NCI-H2107 (cell line): Measurements from ENCODE around the gene IGSF11.
"Not testable (repeated sequence)": the region's sequence is repeated elsewhere in the genome, so short reads cannot be mapped to it uniquely, and the experiment has no call there.

Experiments used
- DNase-seq: peaks from one replicate; lab custom pipeline; 2025; lab: John Stamatoyannopoulos, UW

The IGSF11 gene

GRCh38 chr3:119034256-119035013, at the start of gene IGSF11:
IGSF11 (minus strand) TSS chr3:119034846; CDS start chr3:119034582, 264 bp downstream.
- peak; percentile 58 for DNase-seq

DNA sequence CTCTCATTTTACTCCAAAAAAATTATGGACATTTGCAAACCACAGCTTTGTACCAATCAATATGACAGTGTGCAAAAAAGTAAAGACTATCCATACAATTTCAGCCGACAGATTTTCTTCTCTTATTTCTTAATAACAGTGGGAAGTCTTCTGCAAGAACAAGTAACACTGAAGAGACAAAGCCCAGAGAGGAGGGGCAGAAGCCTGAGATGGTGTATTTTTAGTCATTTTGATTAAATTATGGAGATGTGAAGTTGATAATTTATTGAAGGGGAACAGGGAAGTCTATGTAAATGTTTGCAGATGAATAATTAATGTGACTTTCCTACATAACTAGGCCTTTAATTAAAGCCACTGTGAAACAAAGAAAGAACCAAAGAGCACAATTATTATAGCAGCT, 45.7 kb upstream of the IGSF11 start:
- DNase-seq = no peak

DNA sequence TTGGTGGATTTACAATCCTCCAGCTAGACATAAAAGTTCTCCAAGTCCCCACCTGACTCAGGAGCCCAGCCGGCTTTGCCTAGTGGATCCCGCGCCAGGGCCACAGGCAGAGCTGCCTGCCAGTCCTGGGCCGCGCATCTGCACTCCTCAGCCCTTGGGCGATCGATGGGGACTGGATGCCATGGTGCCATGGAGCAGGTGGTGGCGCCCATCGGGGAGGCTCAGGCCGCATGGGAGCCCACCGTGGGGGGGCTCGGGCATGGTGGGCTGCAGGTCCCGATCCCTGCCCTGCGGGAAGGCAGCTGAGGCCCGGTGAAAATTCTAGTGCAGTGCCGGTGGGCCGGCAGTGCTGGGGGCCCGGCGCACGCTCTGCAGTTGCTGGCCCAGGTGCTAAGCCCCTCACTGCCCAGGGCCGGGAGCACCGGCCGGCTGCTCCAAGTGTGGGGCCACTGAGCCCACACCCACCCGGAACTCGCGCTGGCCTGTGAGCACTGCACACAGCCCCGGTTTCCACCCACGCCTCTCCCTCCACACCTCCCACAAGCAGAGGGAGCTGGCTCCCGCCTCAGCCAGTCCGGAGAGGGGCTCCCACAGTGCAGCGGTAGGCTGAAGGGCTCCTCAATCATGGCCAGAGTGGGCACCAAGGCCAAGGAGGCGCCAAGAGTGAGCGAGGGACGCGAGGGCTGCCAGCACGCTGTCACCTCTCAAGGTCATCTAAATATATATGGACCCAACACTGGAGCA, 38.8 kb upstream of the IGSF11 start:
- no peak for DNase-seq

DNA sequence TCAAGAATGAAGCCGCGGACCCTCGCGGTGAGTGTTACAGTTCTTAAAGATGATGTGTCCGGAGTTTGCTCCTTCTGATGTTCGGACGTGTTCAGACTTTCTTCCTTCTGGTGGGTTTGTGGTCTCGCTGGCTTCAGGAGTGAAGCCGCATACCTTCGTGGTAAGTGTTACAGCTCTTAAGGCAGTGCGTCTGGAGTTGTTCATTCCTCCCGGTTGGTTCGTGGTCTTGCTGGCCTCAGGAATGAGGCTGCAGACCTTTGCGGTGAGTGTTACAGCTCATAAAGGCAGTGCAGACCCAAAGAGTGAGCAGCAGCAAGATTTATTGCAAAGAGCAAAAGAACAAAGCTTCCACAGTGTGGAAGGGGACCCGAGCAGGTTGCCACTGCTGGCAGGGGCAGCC, 37.8 kb upstream of the IGSF11 start:
- not testable (repeated sequence) for DNase-seq

DNA sequence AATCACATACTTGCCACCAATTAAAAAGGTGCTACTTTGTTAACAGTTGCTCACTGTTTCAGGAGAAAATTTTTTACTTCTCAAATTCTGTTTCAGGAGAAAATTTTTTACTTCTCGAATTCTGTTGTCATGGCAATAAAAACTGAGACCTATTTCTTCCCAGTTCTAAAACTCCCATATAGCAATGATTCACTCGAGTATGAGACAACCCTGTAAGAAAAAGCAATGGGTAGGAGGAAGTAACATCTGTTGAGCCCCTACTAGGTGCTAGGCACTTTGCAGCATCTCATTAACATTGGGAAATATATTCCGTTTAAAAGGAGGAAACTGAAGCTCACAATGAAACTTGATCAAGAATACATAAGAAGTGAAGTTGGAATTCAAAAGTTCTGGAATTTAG, 35.1 kb upstream of the IGSF11 start:
- DNase-seq = no peak

DNA sequence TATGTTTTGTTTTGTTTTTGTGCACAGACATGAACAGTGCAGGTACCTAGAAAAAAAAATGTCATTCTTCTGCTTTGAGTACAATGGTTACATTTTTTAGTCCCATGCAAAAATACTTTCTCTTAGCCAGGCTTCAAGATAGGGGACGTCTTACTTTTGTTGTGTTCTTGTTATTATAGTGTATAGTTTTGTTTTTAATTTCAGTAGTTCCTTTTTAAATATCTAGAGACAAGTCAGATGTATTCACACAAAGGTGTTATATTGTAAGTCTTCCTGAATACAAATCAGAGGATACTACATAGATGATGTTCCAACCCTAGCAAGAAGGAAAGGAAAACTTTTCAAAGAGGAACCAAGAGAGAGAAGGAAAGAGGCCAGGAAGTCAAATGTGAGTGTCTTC, 28.8 kb upstream of the IGSF11 start:
- no peak for DNase-seq

GRCh38 chr3:119062892-119063291, 28.2 kb upstream of the IGSF11 start:
- no peak for DNase-seq

DNA sequence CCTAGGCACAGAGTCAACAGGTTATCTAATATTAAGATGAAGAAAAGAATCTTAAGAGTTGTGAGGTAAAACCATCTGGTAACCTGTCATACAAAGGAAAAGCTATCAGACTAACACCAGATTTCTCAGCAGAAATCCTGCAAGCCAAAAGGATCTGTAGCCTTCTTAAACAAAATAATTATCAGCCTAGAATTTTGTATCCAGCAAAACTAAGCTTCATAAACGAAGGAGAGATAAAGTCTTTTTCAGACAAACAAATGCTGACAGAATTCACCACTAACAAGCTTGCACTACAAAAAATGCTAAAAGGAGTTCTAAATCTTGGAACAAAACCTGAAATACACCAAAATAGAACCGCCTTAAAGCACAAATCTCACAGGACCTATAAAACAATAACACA, 9.9 kb upstream of the IGSF11 start:
- no peak for DNase-seq

GRCh38 chr3:119042162-119042561, 7.5 kb upstream of the IGSF11 start:
- no peak for DNase-seq

GRCh38 chr3:119035014-119035346, 334 bp upstream of the IGSF11 start:
- DNase-seq = no peak

- DNase-seq = no peak
Observed at GRCh38 chr3:119033393-119034255, 1.0 kb downstream of the IGSF11 start.

DNA sequence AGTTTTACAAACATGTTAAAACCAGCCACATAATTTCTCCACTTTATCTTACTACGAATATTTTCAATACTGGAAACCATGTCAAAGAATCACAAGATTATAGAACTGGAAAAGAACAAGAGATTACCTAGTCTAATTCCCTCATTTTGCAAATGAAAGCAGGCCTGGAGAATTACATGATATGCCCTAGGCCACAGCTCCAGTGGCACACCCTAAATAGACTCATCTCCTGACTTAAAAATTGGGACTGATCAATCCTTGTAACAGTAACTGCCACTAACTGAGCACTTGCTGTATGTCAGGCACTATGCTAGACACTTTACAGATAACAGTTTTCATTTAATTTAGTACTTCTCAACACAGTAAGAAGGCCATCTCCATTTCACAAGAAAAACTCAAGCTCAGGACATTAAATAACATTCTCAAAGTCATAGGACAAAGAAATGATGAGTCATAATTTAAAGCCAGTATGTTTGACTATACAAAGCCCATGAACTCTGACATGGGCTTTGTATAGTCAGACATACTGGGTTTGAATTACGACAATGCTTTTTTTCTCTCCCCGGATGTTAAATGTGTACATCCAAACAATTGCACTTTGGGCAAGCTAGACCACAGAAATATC, 9.4 kb downstream of the IGSF11 start:
- no peak for DNase-seq

GRCh38 chr3:119019767-119020518, 14.7 kb downstream of the IGSF11 start:
- no peak for DNase-seq

GRCh38 chr3:119018690-119019463, 15.8 kb downstream of the IGSF11 start:
- DNase-seq = no peak

DNA sequence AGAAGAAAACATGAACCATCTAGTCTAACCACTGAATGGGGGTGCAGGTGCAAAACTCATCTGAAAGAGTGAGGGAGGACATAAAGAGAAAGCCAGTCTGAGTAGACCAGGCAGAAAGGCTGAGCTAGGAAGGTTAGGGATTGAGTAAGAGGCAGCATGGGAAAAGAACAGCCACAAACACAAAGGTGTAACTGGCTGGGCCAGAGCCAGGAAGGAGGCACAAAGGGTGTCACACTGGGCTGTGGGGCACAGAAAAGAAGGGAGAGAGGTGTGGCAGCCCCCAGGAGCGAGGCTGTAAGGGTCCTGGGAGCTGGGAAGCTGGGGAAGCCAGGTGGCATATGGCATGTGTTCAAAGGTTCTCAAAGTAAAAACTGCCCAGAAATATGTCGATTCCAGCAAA, 18.7 kb downstream of the IGSF11 start:
- no peak for DNase-seq

GRCh38 chr3:119013951-119014350, 20.7 kb downstream of the IGSF11 start:
- DNase-seq = no peak

GRCh38 chr3:119011528-119011927, 23.1 kb downstream of the IGSF11 start:
- DNase-seq = no peak

DNA sequence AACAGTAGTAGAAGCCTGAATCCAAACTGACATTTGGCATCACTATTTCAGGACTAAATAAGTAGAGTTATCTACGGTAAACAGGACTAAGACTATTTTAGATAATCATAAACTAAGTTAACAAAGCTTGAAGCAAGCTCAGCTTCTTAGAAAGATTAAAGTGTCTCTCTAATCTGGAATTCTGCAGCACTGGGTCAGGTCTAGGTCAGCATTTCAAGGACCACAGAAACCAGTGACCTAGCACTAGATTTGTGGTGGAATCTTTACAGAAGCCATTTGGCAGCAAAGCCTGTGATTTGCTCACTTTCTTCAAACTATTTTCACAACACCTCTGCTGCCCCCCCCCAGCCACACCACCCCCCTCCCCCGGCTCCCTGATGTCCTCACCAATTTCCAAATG, 37.5 kb downstream of the IGSF11 start:
- no peak for DNase-seq

- no peak for DNase-seq
Observed at GRCh38 chr3:118991775-118992174, 42.9 kb downstream of the IGSF11 start.

GRCh38 chr3:118990823-118991560, 43.7 kb downstream of the IGSF11 start:
- DNase-seq = no peak
